Measurements from ENCODE around the gene DHX58. TPM values are rescaled to one million over a fixed set of nuclear protein-coding genes. Genes with fewer than 3 reads are reported as not detected.
A peak's percentile ranks its signal among the peaks of the same experiment; 100 is the strongest.

DHX58 gene
- total RNA-seq, 6 donors from 2014 or later, result 15.8 to 56.6 (median 32.6) TPM

- H3K36me3 ChIP-seq, result no peaks in the 10 kb centered on the region
- peaks cover 0 to 5% (median 0%) of the 10 kb centered on the region in 4 donors for H3K27me3 ChIP-seq
- 62 to 73% methylated on average over 6 to 20 of the region's 20 CpGs for WGBS, 2 donors
- H3K27ac ChIP-seq, result no peak overlapping the region
- H3K4me3 ChIP-seq, result no peak overlapping the region
- TF ChIP-seq POLR2A (IDR thresholded peaks at IDR 0.05) (no peak), EP300 (IDR thresholded peaks at IDR 0.05) (no peak), CTCF (IDR thresholded peaks at IDR 0.05) (no peak), POLR2AphosphoS5 (IDR thresholded peaks at IDR 0.05) (no peak)
- H3K9me3 ChIP-seq, result no peaks in the 10 kb centered on the region
- H3K4me1 ChIP-seq, result no peaks in the 10 kb centered on the region
- ATAC-seq (ENCODE audit: low FRiP score in 2 of 2) (peak in 1 of 2 donors; percentile 41), DNase-seq (peak in 1 of 2 donors; percentile 81)
These were observed 24.5 kb downstream of the DHX58 start for GRCh38 chr17:42087736-42088705.

GRCh38 chr17:42087042-42087701 is 25.3 kb downstream of the DHX58 start:
- no peak for TF ChIP-seq EP300 (IDR thresholded peaks at IDR 0.05)
- TF ChIP-seq CTCF (IDR thresholded peaks at IDR 0.05), result no peak
- TF ChIP-seq POLR2A (IDR thresholded peaks at IDR 0.05), result no peak
- no peak for TF ChIP-seq POLR2AphosphoS5 (IDR thresholded peaks at IDR 0.05)
- Histone ChIP-seq H3K27me3 (peaks cover 0 to 5% (median 0%) of the 10 kb centered on the region in 4 donors), H3K4me3 (no peak overlapping the region), H3K36me3 (no peaks in the 10 kb centered on the region), H3K4me1 (no peaks in the 10 kb centered on the region), H3K27ac (no peak overlapping the region), H3K9me3 (no peaks in the 10 kb centered on the region)
- no peak for DNase-seq
- ATAC-seq (ENCODE audit: low FRiP score in 2 of 2), result no peak
- 87 to 89% methylated on average over 7 of the region's 7 CpGs for WGBS, 2 donors

- DNase-seq, result no peak
- Histone ChIP-seq H3K27me3 (no peaks in the 10 kb centered on the region), H3K36me3 (no peaks in the 10 kb centered on the region), H3K27ac (no peak overlapping the region), H3K9me3 (no peaks in the 10 kb centered on the region), H3K4me1 (no peaks in the 10 kb centered on the region), H3K4me3 (no peak overlapping the region)
- TF ChIP-seq CTCF (IDR thresholded peaks at IDR 0.05) (no peak), POLR2AphosphoS5 (IDR thresholded peaks at IDR 0.05) (no peak)
- 90 to 95% methylated on average over 8 to 9 of the region's 9 CpGs for WGBS, 2 donors
- peak in 1 of 2 donors; percentile 28 for ATAC-seq (ENCODE audit: low FRiP score in 2 of 2)
These were observed 30.9 kb downstream of the DHX58 start for GRCh38 chr17:42081516-42082129.

GRCh38 chr17:42079541-42079940 is 33.0 kb downstream of the DHX58 start:
- WGBS, 2 donors, result 72 to 77% methylated on average over 2 of the region's 2 CpGs
- Histone ChIP-seq H3K36me3 (no peaks in the 10 kb centered on the region), H3K9me3 (no peaks in the 10 kb centered on the region), H3K4me3 (no peak overlapping the region), H3K27me3 (no peaks in the 10 kb centered on the region), H3K4me1 (no peaks in the 10 kb centered on the region), H3K27ac (no peak overlapping the region)
- no peak for TF ChIP-seq POLR2AphosphoS5 (IDR thresholded peaks at IDR 0.05)
- TF ChIP-seq POLR2A (IDR thresholded peaks at IDR 0.05), result no peak
- TF ChIP-seq EP300 (IDR thresholded peaks at IDR 0.05), result no peak
- TF ChIP-seq CTCF (IDR thresholded peaks at IDR 0.05), result no peak
- DNase-seq (no peak), ATAC-seq (ENCODE audit: low FRiP score in 2 of 2) (no peak)
